PC-3 (cell line): ENCODE data around the gene PCCA. TPM values are rescaled to one million over a fixed set of nuclear protein-coding genes. Genes with fewer than 3 reads are reported as not detected.

ENCODE experiments used
- ATAC-seq: fragments of 200-7000 bp; cut with Tn5 transposase; 2 replicates; pipeline ENCODE4 v1.9.1; 2020; ENCODE audit warnings: mild to moderate bottlenecking, moderate library complexity
- BruUV-seq: library from RNA; stranded (reverse); fragments of 400-500 nt; replicated peaks from 2 replicates; lab custom pipeline; 2021; lab: Mats Ljungman, UMichigan
- CTCF ChIA-PET: fragments of 300-600 bp; sonication (Branson Sonifier 250); formaldehyde crosslinking; loops from one replicate; lab custom pipeline; 2022; ENCODE audit warnings: antibody characterized with exemption; lab: Charles Lee
- POLR2A ChIA-PET: fragments of 300-600 bp; sonication (Branson Sonifier 250); formaldehyde crosslinking; loops from one replicate; lab custom pipeline; 2022; ENCODE audit warnings: antibody characterized with exemption; ENCODE audit not compliant: unreplicated experiment; lab: Charles Lee
- DNase-seq: peaks from one replicate; pipeline ENCODE4 v3.0.0-alpha.2; 2015
- H2AFZ ChIP-seq: fragments of 300-600 bp; sonication (generic); 2 replicates; pipeline ENCODE4 v1.6.0; 2016; ENCODE audit warnings: antibody characterized with exemption, low read length
- H3F3A ChIP-seq: fragments of 300-600 bp; sonication (generic); one replicate; pipeline ENCODE4 v1.6.0; 2017; ENCODE audit warnings: antibody characterized with exemption, low read length, control low read depth, mild to moderate bottlenecking; ENCODE audit not compliant: unreplicated experiment
- H3K27ac ChIP-seq: fragments of 300-600 bp; sonication (generic); 2 replicates; pipeline ENCODE4 v1.5.1; 2016; ENCODE audit warnings: mild to moderate bottlenecking, low read length
- H3K27me3 ChIP-seq: fragments of 300-600 bp; sonication (generic); 2 replicates; pipeline ENCODE4 v1.6.1; 2016; ENCODE audit warnings: low read length, mixed read lengths
- H3K36me3 ChIP-seq: fragments of 300-600 bp; sonication (generic); 2 replicates; pipeline ENCODE4 v1.6.1; 2016; ENCODE audit warnings: low read depth, mixed run types, low read length, mixed read lengths
- H3K4me1 ChIP-seq: fragments of 300-600 bp; sonication (generic); 2 replicates; pipeline ENCODE4 v1.5.1; 2016; ENCODE audit warnings: low read length; ENCODE audit not compliant: insufficient read depth
- H3K4me2 ChIP-seq: fragments of 300-600 bp; sonication (generic); 2 replicates; pipeline ENCODE4 v1.6.0; 2016; ENCODE audit warnings: low read length
- H3K4me3 ChIP-seq: fragments of 300-600 bp; sonication (generic); 2 replicates; pipeline ENCODE4 v1.5.1; 2016; ENCODE audit warnings: mild to moderate bottlenecking, low read length, mixed read lengths
- H3K79me2 ChIP-seq: fragments of 300-600 bp; sonication (generic); 2 replicates; pipeline ENCODE4 v1.6.1; 2017; ENCODE audit warnings: low read length, mixed read lengths
- H3K9ac ChIP-seq: fragments of 300-600 bp; sonication (generic); 2 replicates; pipeline ENCODE4 v1.6.0; 2016; ENCODE audit warnings: mild to moderate bottlenecking, low read length
- H3K9me2 ChIP-seq: fragments of 300-600 bp; sonication (generic); replicated peaks from 2 replicates; pipeline ENCODE4 v1.6.1; 2016; ENCODE audit warnings: mixed run types, low read length, mixed read lengths
- H3K9me3 ChIP-seq: fragments of 300-600 bp; sonication (generic); 2 replicates; pipeline ENCODE4 v1.6.1; 2016; ENCODE audit warnings: low read length, mixed read lengths
- H4K20me1 ChIP-seq: fragments of 300-600 bp; sonication (generic); 2 replicates; pipeline ENCODE4 v1.6.1; 2016; ENCODE audit warnings: low read length, mixed read lengths
- CTCF ChIP-seq: fragments of 300-600 bp; sonication (generic); conservative IDR thresholded peaks from 2 replicates; pipeline ENCODE4 v1.5.1; 2017; ENCODE audit warnings: antibody characterized with exemption, low read depth, mild to moderate bottlenecking, low read length
- EZH2 ChIP-seq: fragments of 300-600 bp; sonication (generic); IDR thresholded peaks from one replicate; pipeline ENCODE4 v1.6.1; 2017; ENCODE audit warnings: antibody characterized with exemption, mild to moderate bottlenecking, low read length; ENCODE audit not compliant: unreplicated experiment
- EZH2phosphoT487 ChIP-seq: fragments of 300-600 bp; sonication (generic); IDR thresholded peaks from 2 replicates; pipeline ENCODE4 v1.6.1; 2018; ENCODE audit warnings: mild to moderate bottlenecking, antibody characterized with exemption, low read length, borderline replicate concordance
- intact Hi-C: fragments of 100-400 bp; cut with micrococcal nuclease; formaldehyde crosslinking; loops from 2 replicates; pipeline ENCODE4 v1.9.0; 2023
- total RNA-seq: library from RNA; depleted of rRNA; stranded (reverse); fragments of >200 nt; gene quantifications from 2 replicates; pipeline ENCODE4 v1.2.3, GENCODE V29; 2014

Gene PCCA
- total RNA-seq, 1 experiment from 2014 or later = 10.5 TPM

- no peak overlapping the region for H3K27ac ChIP-seq
- ATAC-seq = no peak
- no peak overlapping the region for H3K4me3 ChIP-seq
- no peak for DNase-seq
- H3K36me3 ChIP-seq = no peaks in the 10 kb centered on the region
- H3K9me2 ChIP-seq = no peaks in the 10 kb centered on the region
- TF ChIP-seq CTCF (no peak), EZH2 (no peak), EZH2phosphoT487 (no peak)
- no peaks in the 10 kb centered on the region for H3K9me3 ChIP-seq
- no peaks in the 10 kb centered on the region; the same call in 1 of the 2 replicates for H3K4me1 ChIP-seq
- BruUV-seq = no TSS peak
- no peak overlapping the region for H2AFZ ChIP-seq
- H3K9ac ChIP-seq = no peak overlapping the region
- H3K27me3 ChIP-seq = no peaks in the 10 kb centered on the region
- H4K20me1 ChIP-seq = no peaks in the 10 kb centered on the region
- ChIA-PET POLR2A (no interaction called here), CTCF (interaction anchor here (0.6 to 1.3 kb wide), 2 partner anchors 269 to 281 kb away, joined by 3 to 4 read pairs; no protein-coding TSS in a partner anchor)
- intact Hi-C loops = no loop called here
- no peaks in the 10 kb centered on the region for H3F3A ChIP-seq
- H3K79me2 ChIP-seq = no peaks in the 10 kb centered on the region
- H3K4me2 ChIP-seq = no peak overlapping the region
Measured at GRCh38 chr13:100234006-100234405, 145.1 kb downstream of the PCCA start.

- Histone ChIP-seq H3K9me3 (no peaks in the 10 kb centered on the region), H3K4me1 (no peaks in the 10 kb centered on the region; the same call in 1 of the 2 replicates), H3K9me2 (no peaks in the 10 kb centered on the region), H4K20me1 (no peaks in the 10 kb centered on the region), H3K9ac (no peak overlapping the region), H3K4me2 (no peak overlapping the region), H3K4me3 (no peak overlapping the region), H3F3A (no peaks in the 10 kb centered on the region), H3K27me3 (no peaks in the 10 kb centered on the region), H3K79me2 (no peaks in the 10 kb centered on the region), H2AFZ (no peak overlapping the region), H3K27ac (no peak overlapping the region), H3K36me3 (no peaks in the 10 kb centered on the region)
- intact Hi-C loops = loop anchor here (1.0 to 5.0 kb wide), 5 partner anchors 147 to 578 kb away; partner anchors contain the start of gene PCCA
- ChIA-PET POLR2A (no interaction called here), CTCF (interaction anchor here (0.6 to 1.4 kb wide), 5 partner anchors 162 to 318 kb away, joined by 3 to 13 read pairs (median 5); no protein-coding TSS in a partner anchor)
- DNase-seq (no peak), ATAC-seq (no peak)
- TF ChIP-seq CTCF = no peak
- no peak for TF ChIP-seq EZH2phosphoT487
- TF ChIP-seq EZH2 = no peak
- BruUV-seq = no TSS peak
Measured at GRCh38 chr13:100234524-100235136, 145.7 kb downstream of the PCCA start.
